Gastroesophageal sphincter (tissue), 4 donors: Measurements from ENCODE around the gene PARP6. TPM values are rescaled to one million over a fixed set of nuclear protein-coding genes. Genes with fewer than 3 reads are reported as not detected.

Source experiments
- ATAC-seq: fragments of 150-250 bp; one replicate; pipeline ENCODE4 v1.9.1; 2016; ENCODE audit warnings: mild to moderate bottlenecking, moderate library complexity
- H3K27ac ChIP-seq, 4 donors: fragments of 200-600 bp; sonication (generic) in 3 of 4; 1 replicate in 3 of 4; 2 replicates in 1 of 4; pipeline ENCODE4 v1.5.1; 2016 to 2019
- H3K27me3 ChIP-seq: fragments of 200-600 bp; sonication (generic); one replicate; pipeline ENCODE4 v1.5.1; 2019
- H3K36me3 ChIP-seq, 2 donors: fragments of 200-600 bp; sonication (generic); one replicate each; pipeline ENCODE4 v1.5.1; 2019; ENCODE audit warnings: control low read depth in 1 of 2
- H3K4me1 ChIP-seq, 3 donors: fragments of 200-600 bp; sonication (generic); 1 replicate in 2 of 3; 2 replicates in 1 of 3; pipeline ENCODE4 v1.5.1; 2016 to 2019; ENCODE audit warnings: control low read depth in 2 of 3
- H3K4me3 ChIP-seq, 2 donors: fragments of 200-600 bp; sonication (generic); one replicate each; pipeline ENCODE4 v1.5.1; 2019; ENCODE audit warnings: mild to moderate bottlenecking in 1 of 2, moderate library complexity in 1 of 2
- H3K9me3 ChIP-seq, 3 donors: fragments of 200-600 bp; sonication (generic); one replicate each; pipeline ENCODE4 v1.5.1; 2017 to 2019; ENCODE audit warnings: control low read depth in 2 of 3
- CTCF ChIP-seq, 4 experiments: fragments of 200-600 bp in 2 of 4; fragments of 450-650 bp in 2 of 4; sonication (generic) in 1 of 4; IDR thresholded peaks; one replicate each; pipeline ENCODE4 v1.5.1; 2017 to 2019; ENCODE audit warnings: antibody characterized with exemption in 4 of 4, mild to moderate bottlenecking in 2 of 4, moderate library complexity in 2 of 4
- EP300 ChIP-seq: sonication (generic); formaldehyde crosslinking; IDR thresholded peaks from one replicate; pipeline ENCODE4 v1.6.1; 2017; ENCODE audit warnings: antibody characterized with exemption, mild to moderate bottlenecking
- POLR2A ChIP-seq, 2 donors: fragments of 450-650 bp; IDR thresholded peaks; one replicate each; pipeline ENCODE4 v1.6.1; 2017; ENCODE audit warnings: antibody characterized with exemption in 2 of 2, mild to moderate bottlenecking in 2 of 2, moderate library complexity in 1 of 2
- POLR2AphosphoS5 ChIP-seq: sonication (generic); formaldehyde crosslinking; IDR thresholded peaks from one replicate; pipeline ENCODE4 v1.6.1; 2017; ENCODE audit warnings: antibody characterized with exemption
- WGBS, 2 donors: methylation state at CpG; one replicate each; pipeline ENCODE4 v1.1.5; 2018; ENCODE audit warnings: low coverage in 1 of 2; 5-methylcytosine and 5-hydroxymethylcytosine counted together
- total RNA-seq, 4 donors: library from RNA; depleted of rRNA; stranded (reverse); fragments of >200 nt; gene quantifications; one replicate each; pipeline ENCODE4 v1.1.0, GENCODE V29; 2016

The PARP6 gene
- total RNA-seq, 4 donors from 2014 or later: 38.2 to 98.7 (median 71.4) TPM

GRCh38 chr15:72315706-72316370 is 43.5 kb upstream of the PARP6 start:
- Histone ChIP-seq H3K4me3 (no peak overlapping the region), H3K9me3 (no peaks in the 10 kb centered on the region), H3K4me1 (peaks cover 0 to 16% (median 11%) of the 10 kb centered on the region in 3 donors), H3K27me3 (no peaks in the 10 kb centered on the region), H3K27ac (no peak overlapping the region), H3K36me3 (no peaks in the 10 kb centered on the region)
- TF ChIP-seq POLR2AphosphoS5: no peak
- TF ChIP-seq EP300: no peak
- TF ChIP-seq CTCF (IDR thresholded peaks at IDR 0.05): no peak
- no peak for TF ChIP-seq POLR2A (IDR thresholded peaks at IDR 0.05)
- no peak for ATAC-seq
- WGBS, 2 donors: 72% methylated on average over 2 of the region's 6 CpGs; no CpG with 5 or more reads in 1 of the 2 donors

GRCh38 chr15:72313881-72314280 is 41.5 kb upstream of the PARP6 start:
- Histone ChIP-seq H3K4me1 (no peaks in the 10 kb centered on the region), H3K4me3 (no peak overlapping the region), H3K27ac (no peak overlapping the region), H3K36me3 (no peaks in the 10 kb centered on the region), H3K27me3 (no peaks in the 10 kb centered on the region), H3K9me3 (no peaks in the 10 kb centered on the region)
- no peak for ATAC-seq
- TF ChIP-seq POLR2A (IDR thresholded peaks at IDR 0.05) (no peak), EP300 (no peak), CTCF (IDR thresholded peaks at IDR 0.05) (no peak), POLR2AphosphoS5 (no peak)
- 89 to 100% methylated on average over 1 to 2 of the region's 2 CpGs for WGBS, 2 donors

- no peaks in the 10 kb centered on the region for H3K36me3 ChIP-seq
- H3K27me3 ChIP-seq: no peaks in the 10 kb centered on the region
- H3K4me3 ChIP-seq: no peak overlapping the region
- WGBS, 2 donors: 69 to 77% methylated on average over 2 of the region's 2 CpGs
- no peak overlapping the region for H3K27ac ChIP-seq
- no peaks in the 10 kb centered on the region for H3K9me3 ChIP-seq
- no peak for TF ChIP-seq EP300
- no peak for TF ChIP-seq POLR2AphosphoS5
- TF ChIP-seq CTCF (IDR thresholded peaks at IDR 0.05): no peak
- TF ChIP-seq POLR2A (IDR thresholded peaks at IDR 0.05): no peak
- no peaks in the 10 kb centered on the region for H3K4me1 ChIP-seq
- no peak for ATAC-seq
Measured at GRCh38 chr15:72313448-72313840, 41.1 kb upstream of the PARP6 start.

DNA sequence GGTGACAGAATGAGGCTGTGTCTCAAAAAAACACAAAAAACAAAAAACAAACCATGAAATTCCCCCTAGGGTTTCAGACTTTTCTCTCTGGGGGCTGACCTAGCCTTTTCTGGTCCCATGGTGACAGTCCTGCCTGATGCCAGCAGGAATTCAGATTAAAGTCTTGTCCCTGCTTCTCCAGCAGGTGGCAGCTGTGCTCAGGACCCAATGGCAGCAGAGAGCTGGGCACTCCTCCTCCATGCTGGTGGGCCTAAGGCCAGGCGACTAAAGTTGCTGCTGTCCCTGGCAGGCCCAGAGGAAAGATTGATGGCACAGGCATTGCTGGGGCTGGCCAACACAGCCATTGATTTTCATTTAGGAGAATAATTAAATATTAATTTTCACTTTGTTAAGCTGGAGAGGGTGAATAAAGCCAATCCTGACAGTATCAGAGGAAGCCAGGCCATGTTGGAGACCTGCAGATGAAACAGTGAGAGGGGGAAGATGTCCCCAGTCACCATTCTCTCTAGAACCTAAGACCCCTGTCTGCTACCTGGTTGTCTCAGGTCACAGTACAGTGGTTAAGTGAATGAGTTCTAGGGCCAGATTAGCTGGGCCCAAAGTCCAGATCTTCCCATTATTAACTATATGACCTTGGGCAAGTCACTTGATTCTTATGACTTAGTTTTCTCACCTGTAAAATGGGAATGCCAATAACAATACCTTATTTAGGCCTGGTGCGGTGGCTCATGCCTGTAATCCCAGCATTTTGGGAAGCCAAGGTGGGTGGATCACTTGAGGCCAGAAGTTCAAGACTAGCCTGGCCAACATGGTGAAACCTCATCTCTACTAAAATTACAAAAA is 40.5 kb upstream of the PARP6 start:
- ATAC-seq: peak; percentile 71
- TF ChIP-seq CTCF (IDR thresholded peaks at IDR 0.05) (peak in 3 of 4 experiments; percentile 61 to 68 (median 63)), POLR2AphosphoS5 (no peak)
- Histone ChIP-seq H3K9me3 (no peaks in the 10 kb centered on the region), H3K4me1 (no peaks in the 10 kb centered on the region), H3K27me3 (no peaks in the 10 kb centered on the region), H3K27ac (no peak overlapping the region), H3K36me3 (no peaks in the 10 kb centered on the region), H3K4me3 (no peak overlapping the region)
- 36% methylated on average over 2 of the region's 2 CpGs; no CpG with 5 or more reads in 1 of the 2 donors for WGBS, 2 donors
